Measurements from ENCODE around the gene ARCN1. TPM values are rescaled to one million over a fixed set of nuclear protein-coding genes. Genes with fewer than 3 reads are reported as not detected.

Gene ARCN1
- total RNA-seq, 4 donors from 2014 or later, result 75.3 to 227 (median 96.2) TPM

DNA sequence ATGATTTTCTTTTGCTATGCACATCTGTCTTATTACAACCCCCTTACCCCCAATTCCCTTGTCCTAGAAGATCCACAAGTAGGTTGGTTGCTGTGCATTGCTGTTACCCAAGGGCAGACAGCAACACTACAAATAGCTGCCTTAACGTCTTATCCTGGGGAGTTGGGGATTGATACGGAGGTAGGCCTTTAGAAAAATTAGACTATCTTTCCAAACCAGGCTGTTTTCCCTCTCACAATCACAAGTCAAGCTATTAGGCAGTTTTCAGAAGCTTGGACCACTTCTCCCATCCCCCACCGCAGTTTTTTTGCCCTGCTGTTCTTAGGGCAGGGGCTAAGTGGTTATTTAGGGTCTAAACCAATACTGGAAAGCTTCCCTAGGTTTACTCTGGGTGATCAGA, 32.4 kb downstream of the ARCN1 start:
- TF ChIP-seq, protein P1, sequence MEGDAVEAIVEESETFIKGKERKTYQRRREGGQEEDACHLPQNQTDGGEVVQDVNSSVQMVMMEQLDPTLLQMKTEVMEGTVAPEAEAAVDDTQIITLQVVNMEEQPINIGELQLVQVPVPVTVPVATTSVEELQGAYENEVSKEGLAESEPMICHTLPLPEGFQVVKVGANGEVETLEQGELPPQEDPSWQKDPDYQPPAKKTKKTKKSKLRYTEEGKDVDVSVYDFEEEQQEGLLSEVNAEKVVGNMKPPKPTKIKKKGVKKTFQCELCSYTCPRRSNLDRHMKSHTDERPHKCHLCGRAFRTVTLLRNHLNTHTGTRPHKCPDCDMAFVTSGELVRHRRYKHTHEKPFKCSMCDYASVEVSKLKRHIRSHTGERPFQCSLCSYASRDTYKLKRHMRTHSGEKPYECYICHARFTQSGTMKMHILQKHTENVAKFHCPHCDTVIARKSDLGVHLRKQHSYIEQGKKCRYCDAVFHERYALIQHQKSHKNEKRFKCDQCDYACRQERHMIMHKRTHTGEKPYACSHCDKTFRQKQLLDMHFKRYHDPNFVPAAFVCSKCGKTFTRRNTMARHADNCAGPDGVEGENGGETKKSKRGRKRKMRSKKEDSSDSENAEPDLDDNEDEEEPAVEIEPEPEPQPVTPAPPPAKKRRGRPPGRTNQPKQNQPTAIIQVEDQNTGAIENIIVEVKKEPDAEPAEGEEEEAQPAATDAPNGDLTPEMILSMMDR (IDR thresholded peaks at IDR 0.05; ENCODE audit: low read depth), result no peak

DNA sequence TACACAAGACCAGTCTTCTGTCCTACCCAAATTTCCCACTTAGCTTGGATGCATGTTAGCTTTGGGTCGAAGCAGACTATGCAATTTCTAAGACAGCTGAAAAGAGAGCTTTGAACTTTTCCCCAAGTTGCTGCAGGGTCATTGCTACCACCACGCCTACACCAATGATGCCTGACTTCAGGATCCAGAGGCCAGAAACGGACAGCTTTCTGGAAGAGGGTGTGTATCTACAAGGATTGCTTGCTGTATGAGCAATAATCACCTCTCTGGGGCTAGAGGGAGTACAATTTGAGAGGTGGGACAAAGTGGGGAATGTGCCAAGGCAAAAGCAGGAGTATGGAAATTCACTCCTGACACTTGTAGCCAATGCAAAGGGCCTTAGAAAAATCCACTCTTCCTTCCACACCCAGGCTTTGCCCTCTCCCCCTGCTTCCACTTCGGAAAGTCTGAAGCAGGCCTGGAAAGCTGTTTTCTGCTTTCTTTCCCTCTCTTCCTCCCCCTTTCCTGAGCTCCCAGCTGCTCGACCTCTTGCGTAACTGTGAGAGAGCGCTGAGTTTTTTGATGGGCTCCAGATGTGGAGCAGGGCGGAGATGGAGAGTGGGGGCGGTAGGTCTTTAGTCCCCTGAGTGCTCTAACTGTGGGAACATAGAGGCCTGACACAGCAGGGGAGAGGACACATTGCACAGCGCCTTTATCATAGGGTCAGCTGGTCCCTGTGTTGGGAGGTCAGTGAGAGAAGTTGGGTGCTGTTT, 33.1 kb downstream of the ARCN1 start:
- TF ChIP-seq, protein P1 (IDR thresholded peaks at IDR 0.05; ENCODE audit: low read depth), result no peak

DNA sequence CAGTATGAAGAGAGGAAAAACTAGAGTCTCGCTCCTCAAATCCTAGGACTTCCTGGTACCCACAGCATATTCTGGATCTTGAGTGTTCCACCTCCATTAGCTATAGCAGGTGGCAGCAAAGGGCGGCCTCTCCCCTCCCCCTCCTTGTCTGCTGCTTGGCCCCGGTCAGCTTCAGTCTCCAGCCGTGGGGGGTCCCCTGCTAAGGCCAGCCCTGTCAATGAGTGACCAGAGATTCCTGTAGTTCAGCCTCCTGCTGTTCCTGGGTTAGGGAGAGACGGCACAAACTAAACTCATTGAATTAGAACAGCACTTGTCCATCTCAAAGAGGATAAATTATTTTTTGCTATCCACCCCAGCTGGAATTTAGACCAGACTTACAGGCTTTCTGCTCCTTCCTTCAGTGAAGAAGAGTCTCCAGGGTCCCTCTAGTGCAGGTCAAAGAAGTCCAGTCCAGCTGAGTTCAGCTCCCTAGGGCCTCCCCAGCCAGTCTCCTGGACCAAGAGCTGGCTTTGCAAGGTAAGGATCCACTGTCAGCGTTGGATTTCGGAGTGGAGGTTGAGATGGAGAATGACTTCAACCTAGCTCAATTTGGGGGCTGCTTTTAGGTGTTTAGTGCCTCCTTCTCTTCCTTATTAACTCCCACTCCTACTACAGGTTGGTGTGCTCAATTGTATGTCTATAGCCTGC, 34.1 kb downstream of the ARCN1 start:
- TF ChIP-seq, protein P1 (IDR thresholded peaks at IDR 0.05; ENCODE audit: low read depth), result no peak

DNA sequence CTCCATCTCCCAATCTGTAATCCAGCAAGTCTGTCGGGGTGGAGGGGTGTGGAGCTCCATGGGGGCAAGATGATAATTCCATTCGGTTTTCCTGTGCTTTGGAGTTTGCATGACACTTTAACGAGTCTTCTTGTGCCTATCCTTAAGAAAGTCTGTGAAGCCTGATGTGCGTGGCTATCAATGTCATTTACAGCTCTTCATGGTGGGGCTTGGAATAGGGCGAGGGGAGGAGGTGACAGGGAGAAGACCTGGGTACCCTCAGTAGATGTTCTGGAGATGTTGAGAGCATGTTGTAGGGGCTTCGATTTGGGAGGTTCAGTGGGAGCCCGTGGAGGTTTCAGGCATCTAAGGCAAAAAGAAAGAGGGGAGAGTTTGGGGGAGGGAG, 34.6 kb downstream of the ARCN1 start:
- TF ChIP-seq, protein P1 (IDR thresholded peaks at IDR 0.05; ENCODE audit: low read depth), result no peak

DNA sequence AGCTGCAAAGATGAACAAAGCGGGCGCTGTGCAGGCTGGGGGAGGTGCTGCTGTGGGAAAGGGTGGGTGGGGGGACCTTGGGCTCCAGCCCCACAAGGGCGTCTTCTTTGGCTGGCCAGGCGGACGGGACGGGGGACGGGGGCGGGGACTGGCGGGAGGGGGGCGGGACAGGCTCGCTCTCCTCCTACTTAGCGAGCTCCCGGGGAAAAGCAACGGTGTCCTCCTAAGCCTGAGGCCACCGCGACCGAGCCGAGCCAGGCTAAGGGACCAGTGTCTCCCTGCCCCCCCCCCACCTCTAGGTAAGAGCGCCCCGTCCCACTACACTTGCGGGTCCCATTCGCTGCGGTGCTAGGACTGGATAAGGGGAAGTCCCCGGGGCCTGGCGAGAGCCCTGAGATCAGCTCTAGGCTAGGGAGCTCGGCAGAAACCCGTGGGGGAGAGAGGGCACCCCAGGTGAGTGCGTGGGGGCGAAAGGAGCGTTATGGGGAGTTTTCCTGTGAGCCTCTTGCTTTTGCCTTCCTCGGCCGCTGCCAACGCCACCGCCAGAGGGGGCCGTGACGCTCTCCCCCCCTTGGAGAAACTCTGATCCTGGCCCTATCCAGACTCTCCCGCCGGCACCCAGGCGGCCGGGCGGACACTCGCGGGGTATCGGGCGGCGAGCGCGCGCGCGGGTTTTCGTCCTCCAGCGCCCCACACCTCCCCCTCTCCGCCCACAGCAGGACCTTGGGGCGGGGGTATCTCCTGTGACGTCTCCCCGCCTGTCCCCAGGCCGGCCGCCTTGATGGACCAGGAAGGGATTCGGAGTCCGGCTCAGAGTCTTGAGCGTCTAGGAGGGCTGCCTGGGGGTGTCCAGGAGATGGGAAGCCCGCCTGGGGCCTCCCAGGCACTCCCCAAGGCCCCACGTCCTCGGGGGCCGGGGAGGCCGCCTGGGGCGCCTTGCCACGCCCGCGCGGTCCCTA, 35.5 kb downstream of the ARCN1 start, which contains the start of gene PHLDB1:
Gene PHLDB1, plus strand, starts transcription at position 215 of the 959 bp plus-strand sequence. CDS start 6,222 bp downstream, outside the sequence.
- TF ChIP-seq, protein P1 (IDR thresholded peaks at IDR 0.05; ENCODE audit: low read depth), result no peak

DNA sequence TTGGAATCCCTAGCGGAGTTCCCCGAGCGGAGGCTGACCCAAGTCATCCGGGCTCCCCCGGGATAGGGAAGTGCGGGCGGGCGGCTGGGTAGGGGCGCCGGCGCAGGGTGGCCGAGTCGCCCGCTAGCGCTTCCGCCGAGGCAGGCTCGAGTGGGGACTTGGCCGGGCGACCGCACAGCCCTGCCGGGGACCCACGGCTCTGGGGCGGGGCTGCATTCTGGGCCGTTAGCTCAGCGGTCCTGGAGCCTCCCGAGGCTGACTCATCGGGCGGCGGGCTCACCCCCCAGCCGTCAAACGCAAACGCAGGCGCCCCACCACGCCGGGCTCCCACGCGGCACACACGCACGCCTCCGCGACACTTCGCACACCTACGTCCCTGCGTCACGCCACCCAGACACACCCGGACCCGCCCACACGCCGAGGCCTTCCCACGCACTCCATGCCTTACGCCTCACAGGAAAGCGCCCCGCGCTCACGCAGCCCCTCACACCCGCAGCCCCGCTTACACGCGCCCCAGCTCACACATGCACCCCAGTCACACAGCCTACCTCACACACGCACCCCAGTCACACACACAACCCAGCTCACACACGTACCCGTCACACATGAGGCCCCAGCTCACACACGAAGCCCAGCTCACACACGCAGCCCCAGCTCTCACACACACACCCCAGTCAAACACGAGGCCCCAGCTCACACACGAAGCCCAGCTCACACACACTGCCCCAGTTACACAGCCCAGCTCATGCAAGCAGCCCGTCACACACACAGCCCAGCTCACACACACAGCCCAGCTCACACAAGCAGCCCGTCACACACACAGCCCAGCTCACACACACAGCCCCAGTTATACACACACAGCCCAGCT, 36.4 kb downstream of the ARCN1 start:
- TF ChIP-seq, protein P1 (IDR thresholded peaks at IDR 0.05; ENCODE audit: low read depth), result no peak

Measured in subcutaneous adipose tissue (tissue), 4 donors.